Measurements from ENCODE around the gene CD36.

- TF ChIP-seq CTCF (IDR thresholded peaks at IDR 0.05; ENCODE audit: poor library complexity, severe bottlenecking) (no peak), TAF1 (IDR thresholded peaks at IDR 0.05; ENCODE audit: low read depth) (no peak), EZH2 (IDR thresholded peaks at IDR 0.05; ENCODE audit: borderline replicate concordance, insufficient read depth, low read length, poor library complexity, severe bottlenecking) (no peak), REST (IDR thresholded peaks at IDR 0.05; ENCODE audit: borderline replicate concordance) (no peak), RAD21 (conservative IDR thresholded peaks at IDR 0.05) (no peak), POLR2AphosphoS5 (IDR thresholded peaks at IDR 0.05) (no peak), EP300 (conservative IDR thresholded peaks at IDR 0.05; ENCODE audit: poor library complexity, severe bottlenecking) (no peak), MXI1 (conservative IDR thresholded peaks at IDR 0.05; ENCODE audit: poor library complexity, severe bottlenecking) (no peak), SMC3 (conservative IDR thresholded peaks at IDR 0.05; ENCODE audit: poor library complexity) (no peak)
These were observed 23.3 kb downstream of the CD36 start for GRCh38 chr7:80661729-80662128.
